GM18526 (cell line): ENCODE measurements around the gene FGFR2.

Source experiments
- POLR2A ChIP-seq: IDR thresholded peaks from 3 replicates; pipeline ENCODE4 v1.6.1; 2011; ENCODE audit not compliant: insufficient read length; ENCODE audit errors: extremely low read depth

The FGFR2 gene

DNA sequence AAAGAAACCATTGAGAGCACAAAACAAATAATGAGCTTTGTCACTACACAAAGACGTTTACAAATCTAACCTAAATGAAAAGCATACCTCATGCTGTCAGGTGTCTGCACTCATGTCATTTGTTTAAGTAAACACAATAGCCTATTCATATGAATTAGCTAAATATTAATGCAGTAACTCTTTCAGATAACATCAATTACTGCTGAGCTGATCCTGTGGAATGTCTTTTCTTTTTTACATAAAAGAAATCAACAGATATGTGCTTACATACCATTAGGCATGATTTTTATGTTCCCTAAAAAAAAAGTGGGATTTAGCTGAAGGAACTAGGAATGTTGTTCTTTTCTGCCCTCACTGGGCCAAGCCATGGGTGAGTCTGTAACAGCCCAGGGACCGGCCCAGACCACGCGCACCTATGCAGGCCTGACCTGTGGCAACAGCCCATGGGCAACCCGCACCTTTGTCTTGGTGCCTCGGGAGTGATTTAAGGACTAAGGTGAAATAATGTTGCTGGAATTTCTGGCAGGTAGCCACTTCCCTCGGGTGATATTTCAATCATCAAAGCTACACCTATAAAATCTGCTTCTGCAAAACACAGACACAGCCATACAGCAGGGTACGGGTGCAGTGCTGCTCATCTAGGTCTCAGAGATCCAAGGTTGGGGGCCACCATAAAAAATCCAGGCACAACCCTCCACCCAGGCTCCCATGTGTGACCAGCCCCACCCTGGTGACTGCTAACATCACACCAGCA lies 44.6 kb downstream of the FGFR2 start:
- TF ChIP-seq POLR2A = no peak

GRCh38 chr10:121552746-121553145 lies 45.5 kb downstream of the FGFR2 start:
- no peak for TF ChIP-seq POLR2A

GRCh38 chr10:121551210-121551885 lies 46.9 kb downstream of the FGFR2 start:
- TF ChIP-seq POLR2A = no peak

GRCh38 chr10:121544301-121544869 lies 53.9 kb downstream of the FGFR2 start:
- TF ChIP-seq POLR2A = no peak

GRCh38 chr10:121543545-121543944 lies 54.7 kb downstream of the FGFR2 start:
- no peak for TF ChIP-seq POLR2A

- TF ChIP-seq POLR2A = no peak
Observed at GRCh38 chr10:121541450-121542120, 56.7 kb downstream of the FGFR2 start.

DNA sequence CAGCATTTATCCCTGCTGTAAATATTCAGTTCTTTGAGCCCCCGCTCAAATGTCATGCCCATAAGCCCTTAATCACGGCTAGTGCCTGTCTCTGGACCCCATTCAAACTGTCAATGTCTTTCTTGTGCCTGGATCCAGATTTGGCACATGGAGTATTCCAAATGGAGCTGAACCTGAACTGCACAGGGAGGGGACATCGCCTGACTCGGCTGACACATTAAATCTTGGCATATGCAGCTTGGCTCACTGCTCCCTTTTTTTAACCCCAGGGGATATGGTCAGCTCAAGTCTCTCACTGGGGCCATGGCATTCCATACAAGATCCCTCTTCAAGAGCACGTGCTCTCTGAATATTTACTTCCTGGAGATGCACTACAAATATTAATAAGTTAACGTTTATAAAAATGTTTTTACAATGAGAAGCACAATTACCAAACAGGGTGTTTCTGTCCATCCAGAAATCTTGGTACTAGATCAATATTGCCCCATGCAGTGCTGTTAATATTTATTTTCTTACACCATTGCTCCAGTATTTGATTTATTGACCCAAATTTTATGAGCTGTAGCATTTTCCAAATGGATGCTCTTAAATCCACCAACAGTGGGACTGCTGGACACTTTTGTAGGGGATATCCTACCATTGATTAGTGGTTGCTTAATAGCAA lies 57.4 kb downstream of the FGFR2 start:
- no peak for TF ChIP-seq POLR2A

DNA sequence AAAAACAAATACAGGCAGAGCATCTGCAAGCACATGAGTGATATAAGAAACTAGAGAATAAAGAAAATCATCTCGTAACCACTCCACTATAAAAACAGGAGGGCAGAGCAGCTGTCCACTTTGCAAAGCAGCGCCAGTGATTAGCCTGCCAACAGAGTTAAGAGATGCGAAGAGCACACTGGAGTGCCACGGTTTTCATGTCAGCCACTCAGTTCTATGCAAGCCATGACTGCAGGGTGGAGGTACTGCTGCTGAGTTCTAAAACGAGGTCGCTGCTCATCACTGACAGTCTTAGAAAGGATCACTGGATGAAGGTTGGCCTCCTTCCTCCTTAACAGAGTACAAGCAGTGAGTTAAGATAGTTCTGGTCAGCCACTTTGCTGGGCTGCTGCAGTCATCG lies 58.5 kb downstream of the FGFR2 start:
- no peak for TF ChIP-seq POLR2A

DNA sequence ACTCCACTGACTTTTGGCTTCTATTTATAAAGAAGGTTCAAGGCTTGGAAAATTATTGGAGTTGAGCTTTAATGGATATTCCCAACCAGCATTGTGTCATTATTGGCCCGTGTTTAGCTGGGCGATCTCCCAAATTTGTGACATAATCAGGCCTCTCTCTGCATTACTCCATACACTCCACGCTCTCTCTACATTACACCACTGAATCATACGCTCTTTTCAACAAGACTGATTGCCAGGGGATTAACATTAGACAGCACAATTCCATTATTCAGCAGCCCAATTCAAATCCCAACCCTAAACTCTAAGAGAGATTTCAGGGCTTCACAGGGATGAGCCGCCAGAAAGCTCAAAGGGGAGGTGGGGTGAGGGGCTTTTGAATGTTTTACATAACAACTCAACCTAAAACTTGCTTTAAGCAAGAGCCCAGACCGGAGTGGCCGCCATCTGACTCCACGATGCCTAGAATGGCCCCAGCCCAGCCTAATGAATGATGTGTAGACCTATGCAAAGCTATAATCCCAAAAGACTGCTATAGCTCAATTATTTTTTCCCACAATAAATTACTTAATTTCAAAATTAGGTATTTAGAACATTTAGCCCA lies 61.8 kb downstream of the FGFR2 start:
- TF ChIP-seq POLR2A = no peak

GRCh38 chr10:121535381-121535780 lies 62.9 kb downstream of the FGFR2 start:
- no peak for TF ChIP-seq POLR2A

- no peak for TF ChIP-seq POLR2A
Observed at GRCh38 chr10:121532292-121532864, 65.9 kb downstream of the FGFR2 start.

DNA sequence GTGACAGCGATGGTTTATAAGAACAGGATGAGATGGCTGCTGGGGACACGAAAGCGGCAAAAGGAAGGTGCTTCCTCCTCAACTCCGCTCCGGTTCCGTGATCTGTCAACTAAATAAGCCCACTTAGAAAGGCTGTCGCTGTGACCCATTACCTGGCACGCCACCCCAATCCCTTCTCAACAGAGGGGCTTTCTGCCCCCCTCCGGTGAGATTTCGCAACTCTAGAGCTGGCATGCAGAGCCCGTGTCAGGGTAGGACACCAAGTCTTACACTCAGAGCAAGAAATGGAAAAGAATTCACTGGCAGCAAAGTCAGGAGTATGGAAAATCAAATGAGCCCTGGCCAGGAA lies 66.4 kb downstream of the FGFR2 start:
- TF ChIP-seq POLR2A = no peak

DNA sequence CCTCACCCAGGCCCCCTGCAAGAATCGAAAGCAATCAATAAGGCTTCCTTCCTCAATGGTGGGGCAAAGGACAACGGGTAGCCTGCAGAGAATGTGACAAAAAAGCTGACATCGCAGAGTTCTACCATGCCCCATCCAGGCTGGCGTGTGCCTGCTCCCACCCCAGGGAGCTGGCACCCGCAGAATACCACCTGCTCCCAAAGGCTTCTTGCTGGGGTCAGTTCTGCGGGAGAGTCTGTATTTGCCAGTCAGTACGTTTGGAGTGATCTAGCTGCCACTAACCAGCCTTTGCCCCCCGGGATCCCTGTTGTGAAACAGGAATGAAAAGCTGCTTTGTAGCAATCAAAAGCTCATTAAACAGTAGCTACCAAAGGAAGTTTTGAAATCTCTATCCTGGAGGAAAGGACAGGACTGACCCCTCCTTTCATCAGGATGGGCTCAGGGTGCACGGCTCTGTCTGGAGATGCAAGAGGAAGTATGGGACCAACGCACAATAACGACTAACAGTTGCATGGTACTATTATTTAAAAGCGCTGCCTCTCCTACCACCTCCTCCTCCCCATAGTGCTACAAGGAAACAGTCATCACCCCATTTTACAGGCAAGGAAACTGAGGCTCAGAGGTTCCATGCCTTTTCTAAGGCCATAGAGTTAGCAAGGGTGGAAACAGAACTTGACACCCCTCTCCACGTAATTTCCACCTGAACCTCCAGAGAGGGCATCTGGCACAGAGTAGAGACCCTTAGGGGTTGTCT lies 67.0 kb downstream of the FGFR2 start:
- TF ChIP-seq POLR2A = no peak

- no peak for TF ChIP-seq POLR2A
Observed at GRCh38 chr10:121530481-121531075, 67.7 kb downstream of the FGFR2 start.
